Astrocyte (in vitro differentiated cells and primary cell): ENCODE measurements around the gene KCNA3. TPM values are rescaled to one million over a fixed set of nuclear protein-coding genes. Genes with fewer than 3 reads are reported as not detected.

Experiments used
- DNase-seq: peaks from one replicate; pipeline ENCODE4 v3.0.0-alpha.2; 2010; ENCODE audit warnings: low read depth
- FAIRE-seq: peaks from 2 replicates; lab custom pipeline; 2011; peaks lifted over from hg19 to GRCh38; lab: Jason Lieb, UNC
- H2AFZ ChIP-seq: 2 replicates; pipeline ENCODE4 v1.6.0; 2012; ENCODE audit warnings: low read depth, low read length, inconsistent platforms
- H3K27ac ChIP-seq: 2 replicates; pipeline ENCODE4 v1.5.1; 2011; ENCODE audit warnings: low read depth, low read length, inconsistent platforms
- H3K27me3 ChIP-seq: 2 replicates; pipeline ENCODE4 v1.6.0; 2011; ENCODE audit warnings: low read length, inconsistent platforms; ENCODE audit not compliant: insufficient read depth
- H3K36me3 ChIP-seq: 2 replicates; pipeline ENCODE4 v1.5.1; 2011; ENCODE audit warnings: low read length, inconsistent platforms; ENCODE audit not compliant: insufficient read depth
- H3K4me1 ChIP-seq: 2 replicates; pipeline ENCODE4 v1.5.1; 2011; ENCODE audit warnings: low read length, inconsistent platforms; ENCODE audit not compliant: insufficient read depth
- H3K4me2 ChIP-seq: 2 replicates; pipeline ENCODE4 v1.6.0; 2012; ENCODE audit warnings: low read length, inconsistent platforms
- H3K4me3 ChIP-seq: 2 replicates; pipeline ENCODE4 v1.5.1; 2011; ENCODE audit warnings: low read depth, mild to moderate bottlenecking, low read length, inconsistent platforms; ENCODE audit not compliant: insufficient read depth
- H3K79me2 ChIP-seq: 2 replicates; pipeline ENCODE4 v1.6.0; 2012; ENCODE audit warnings: mild to moderate bottlenecking, low read length, inconsistent platforms; ENCODE audit not compliant: insufficient read depth
- H3K9ac ChIP-seq: 2 replicates; pipeline ENCODE4 v1.6.0; 2012; ENCODE audit warnings: mild to moderate bottlenecking, low read length, inconsistent platforms
- H3K9me3 ChIP-seq: 2 replicates; pipeline ENCODE4 v1.5.1; 2012; ENCODE audit warnings: low read depth, mild to moderate bottlenecking, low read length, inconsistent platforms; ENCODE audit not compliant: insufficient read depth
- H4K20me1 ChIP-seq: 2 replicates; pipeline ENCODE4 v1.6.0; 2012; ENCODE audit warnings: low read length, inconsistent platforms; ENCODE audit not compliant: insufficient read depth
- H3K27ac Mint-ChIP-seq: one replicate; pipeline ENCODE4 v1.8.0; 2021; ENCODE audit warnings: mild to moderate bottlenecking, mixed read lengths; ENCODE audit not compliant: unreplicated experiment
- H3K27me3 Mint-ChIP-seq: one replicate; pipeline ENCODE4 v1.8.0; 2021; ENCODE audit warnings: low read depth, mixed read lengths; ENCODE audit not compliant: unreplicated experiment
- H3K36me3 Mint-ChIP-seq: one replicate; pipeline ENCODE4 v1.8.0; 2021; ENCODE audit warnings: low read depth, mixed read lengths; ENCODE audit not compliant: unreplicated experiment
- H3K4me1 Mint-ChIP-seq: one replicate; pipeline ENCODE4 v1.8.0; 2021; ENCODE audit warnings: low read depth, mixed read lengths; ENCODE audit not compliant: unreplicated experiment
- H3K4me3 Mint-ChIP-seq: one replicate; pipeline ENCODE4 v1.8.0; 2021; ENCODE audit warnings: mild to moderate bottlenecking, moderate library complexity, mixed read lengths; ENCODE audit not compliant: unreplicated experiment
- H3K9me3 Mint-ChIP-seq: one replicate; pipeline ENCODE4 v1.8.0; 2021; ENCODE audit warnings: mild to moderate bottlenecking, mixed read lengths; ENCODE audit not compliant: unreplicated experiment
- CTCF ChIP-seq: IDR thresholded peaks from 2 replicates; pipeline ENCODE4 v1.5.1; 2011; ENCODE audit warnings: low read depth, mild to moderate bottlenecking, inconsistent platforms, low read length, moderate library complexity; ENCODE audit not compliant: insufficient read depth
- EZH2 ChIP-seq: IDR thresholded peaks from 2 replicates; pipeline ENCODE4 v1.6.1; 2012; ENCODE audit warnings: mild to moderate bottlenecking, low read length, inconsistent platforms; ENCODE audit not compliant: insufficient read depth
- total RNA-seq: library from RNA; stranded (reverse); gene quantifications from 2 replicates; pipeline ENCODE4 v1.2.1, GENCODE V29; 2021

Gene KCNA3
- total RNA-seq, 1 donor from 2014 or later, result 0.09 TPM

GRCh38 chr1:110645211-110645610, 29.5 kb downstream of the KCNA3 start:
- H3K27ac ChIP-seq, result no peak overlapping the region
- H3K79me2 ChIP-seq, result no peaks in the 10 kb centered on the region
- TF ChIP-seq EZH2 (no peak), CTCF (no peak)
- no peaks in the 10 kb centered on the region for H3K27me3 ChIP-seq
- no peaks in the 10 kb centered on the region for H3K27me3 Mint-ChIP-seq
- peaks cover 3% of the 10 kb centered on the region for H3K4me1 ChIP-seq
- H3K4me1 Mint-ChIP-seq, result peaks cover 15% of the 10 kb centered on the region
- no peak overlapping the region for H3K4me2 ChIP-seq
- no peak overlapping the region for H2AFZ ChIP-seq
- no peak overlapping the region for H3K27ac Mint-ChIP-seq
- H3K9me3 Mint-ChIP-seq, result no peaks in the 10 kb centered on the region
- no peak overlapping the region for H3K4me3 Mint-ChIP-seq
- H3K9ac ChIP-seq, result no peak overlapping the region
- no peaks in the 10 kb centered on the region for H3K9me3 ChIP-seq
- H3K36me3 ChIP-seq, result no peaks in the 10 kb centered on the region
- no peaks in the 10 kb centered on the region for H4K20me1 ChIP-seq
- no peak for DNase-seq
- H3K4me3 ChIP-seq, result no peak overlapping the region
- FAIRE-seq, result no peak
- H3K36me3 Mint-ChIP-seq, result no peaks in the 10 kb centered on the region

GRCh38 chr1:110643879-110644472, 30.8 kb downstream of the KCNA3 start:
- peaks cover 23% of the 10 kb centered on the region for H3K4me1 Mint-ChIP-seq
- H3K27ac Mint-ChIP-seq, result no peak overlapping the region

More at GRCh38 chr1:110643879-110644472, 30.8 kb downstream of the KCNA3 start:
- DNase-seq (no peak), FAIRE-seq (no peak)
- H3K36me3 ChIP-seq, result no peaks in the 10 kb centered on the region
- Mint-ChIP-seq H3K27me3 (no peaks in the 10 kb centered on the region), H3K36me3 (no peaks in the 10 kb centered on the region), H3K9me3 (no peaks in the 10 kb centered on the region), H3K4me3 (no peak overlapping the region)
- no peaks in the 10 kb centered on the region for H3K79me2 ChIP-seq
- H3K4me2 ChIP-seq, result no peak overlapping the region
- no peak overlapping the region for H2AFZ ChIP-seq
- H3K9me3 ChIP-seq, result no peaks in the 10 kb centered on the region
- peaks cover 3% of the 10 kb centered on the region for H3K4me1 ChIP-seq
- no peak overlapping the region for H3K27ac ChIP-seq
- no peaks in the 10 kb centered on the region for H3K27me3 ChIP-seq
- H4K20me1 ChIP-seq, result no peaks in the 10 kb centered on the region
- H3K4me3 ChIP-seq, result no peak overlapping the region
- TF ChIP-seq EZH2, result no peak
- no peak for TF ChIP-seq CTCF
- no peak overlapping the region for H3K9ac ChIP-seq
